HEK293 (cell line): ENCODE data around the gene NEFH.

Experiments used
- CTCF ChIA-PET: fragments of 350-600 bp; formaldehyde crosslinking; extraction: SDS; loops from one replicate; lab custom pipeline; 2021; ENCODE audit warnings: antibody characterized with exemption; lab: Yijun Ruan, JAX
- POLR2A ChIA-PET: fragments of 300-600 bp; formaldehyde crosslinking; extraction: SDS; loops from one replicate; lab custom pipeline; 2020; ENCODE audit warnings: antibody characterized with exemption, inconsistent platforms; lab: Yijun Ruan, JAX
- H3K27ac ChIP-seq: fragments of 200-500 bp; sonication (Bioruptor generic); 2 replicates; pipeline ENCODE4 v1.5.1; 2014; ENCODE audit warnings: low read depth, low read length, control low read depth, inconsistent platforms; ENCODE audit errors: extremely low read depth
- H3K36me3 ChIP-seq, 2 experiments: fragments of 200-500 bp in 1 of 2; sonication (Bioruptor generic) in 1 of 2; 1 replicate in 1 of 2; 2 replicates in 1 of 2; pipeline ENCODE4 v1.5.1; 2014 to 2017; ENCODE audit warnings: inconsistent platforms in 2 of 2, low read length in 2 of 2; ENCODE audit not compliant: control insufficient read depth in 2 of 2, insufficient read depth in 1 of 2
- H3K4me1 ChIP-seq: fragments of 200-500 bp; sonication (Bioruptor generic); 2 replicates; pipeline ENCODE4 v1.5.1; 2014; ENCODE audit warnings: mild to moderate bottlenecking, low read length, inconsistent platforms; ENCODE audit not compliant: control insufficient read depth, insufficient read depth
- H3K4me3 ChIP-seq: 2 replicates; pipeline ENCODE4 v1.5.1; 2011; ENCODE audit warnings: low read depth, mild to moderate bottlenecking, control low read depth, low read length, moderate library complexity
- H3K9me3 ChIP-seq: fragments of 200-500 bp; sonication (Bioruptor generic); 2 replicates; pipeline ENCODE4 v1.5.1; 2014; ENCODE audit warnings: low read depth, low read length, inconsistent platforms; ENCODE audit not compliant: control insufficient read depth, insufficient read depth
- BCL11B ChIP-seq: fragments of 450-650 bp; formaldehyde crosslinking; IDR thresholded peaks from 2 replicates; pipeline ENCODE4 v1.5.1; 2016; ENCODE audit warnings: low read depth, missing biosample characterization, missing genetic modification characterization
- GFI1B ChIP-seq: fragments of 450-650 bp; formaldehyde crosslinking; IDR thresholded peaks from 2 replicates; pipeline ENCODE4 v1.5.1; 2016; ENCODE audit warnings: missing biosample characterization, missing genetic modification characterization
- GLIS1 ChIP-seq: fragments of 450-650 bp; formaldehyde crosslinking; IDR thresholded peaks from 2 replicates; pipeline ENCODE4 v1.5.1; 2016; ENCODE audit warnings: missing biosample characterization, missing genetic modification characterization
- KLF16 ChIP-seq: fragments of 450-650 bp; formaldehyde crosslinking; IDR thresholded peaks from 2 replicates; pipeline ENCODE4 v1.5.1; 2017; ENCODE audit warnings: missing biosample characterization, missing genetic modification characterization
- ZIC2 ChIP-seq: fragments of 450-650 bp; formaldehyde crosslinking; IDR thresholded peaks from 2 replicates; pipeline ENCODE4 v1.5.1; 2016; ENCODE audit warnings: missing biosample characterization, missing genetic modification characterization
- ZNF112 ChIP-seq: fragments of 450-650 bp; formaldehyde crosslinking; IDR thresholded peaks from 2 replicates; pipeline ENCODE4 v1.5.0; 2017; ENCODE audit warnings: missing biosample characterization, missing genetic modification characterization
- ZNF114 ChIP-seq: fragments of 450-650 bp; formaldehyde crosslinking; IDR thresholded peaks from 2 replicates; pipeline ENCODE4 v1.5.0; 2017; ENCODE audit warnings: missing biosample characterization, missing genetic modification characterization
- ZNF223 ChIP-seq: fragments of 450-650 bp; formaldehyde crosslinking; IDR thresholded peaks from 2 replicates; pipeline ENCODE4 v1.5.1; 2016; ENCODE audit warnings: missing biosample characterization, missing genetic modification characterization
- ZNF366 ChIP-seq: fragments of 450-650 bp; formaldehyde crosslinking; conservative IDR thresholded peaks from 2 replicates; pipeline ENCODE4 v1.5.1; 2016; ENCODE audit warnings: missing biosample characterization, missing genetic modification characterization
- ZNF433 ChIP-seq: fragments of 450-650 bp; formaldehyde crosslinking; IDR thresholded peaks from 2 replicates; pipeline ENCODE4 v1.5.1; 2016; ENCODE audit warnings: missing biosample characterization, missing genetic modification characterization, low read depth
- ZNF549 ChIP-seq: fragments of 450-650 bp; IDR thresholded peaks from 2 replicates; pipeline ENCODE4 v1.5.1; 2018; ENCODE audit warnings: missing biosample characterization, missing genetic modification characterization, mild to moderate bottlenecking, inconsistent platforms, moderate library complexity
- ZNF600 ChIP-seq: fragments of 450-650 bp; formaldehyde crosslinking; IDR thresholded peaks from 2 replicates; pipeline ENCODE4 v1.5.1; 2016; ENCODE audit warnings: missing biosample characterization, missing genetic modification characterization
- ZNF624 ChIP-seq: fragments of 450-650 bp; formaldehyde crosslinking; IDR thresholded peaks from 2 replicates; pipeline ENCODE4 v1.5.1; 2017; ENCODE audit warnings: missing biosample characterization, missing genetic modification characterization
- ZNF626 ChIP-seq: fragments of 450-650 bp; sonication (Bioruptor Pico); formaldehyde crosslinking; IDR thresholded peaks from 2 replicates; pipeline ENCODE4 v1.5.1; 2018; ENCODE audit warnings: missing biosample characterization, missing genetic modification characterization, inconsistent platforms
- ZNF660 ChIP-seq: fragments of 450-650 bp; IDR thresholded peaks from 2 replicates; pipeline ENCODE4 v1.5.1; 2018; ENCODE audit warnings: missing biosample characterization, mild to moderate bottlenecking, missing genetic modification characterization
- ZNF776 ChIP-seq: fragments of 450-650 bp; formaldehyde crosslinking; IDR thresholded peaks from 2 replicates; pipeline ENCODE4 v1.5.0; 2017; ENCODE audit warnings: missing biosample characterization, missing genetic modification characterization, borderline replicate concordance
- ZSCAN30 ChIP-seq: fragments of 450-650 bp; IDR thresholded peaks from 2 replicates; pipeline ENCODE4 v1.5.1; 2018; ENCODE audit warnings: missing biosample characterization, mild to moderate bottlenecking, missing genetic modification characterization, moderate library complexity
- TF ChIP-seq, protein P1 (sequence below): fragments of 450-650 bp; formaldehyde crosslinking; IDR thresholded peaks from 2 replicates; pipeline ENCODE4 v1.5.1; 2017; ENCODE audit warnings: missing biosample characterization, mild to moderate bottlenecking, missing genetic modification characterization, moderate library complexity
- TF ChIP-seq, protein P2 (sequence below): IDR thresholded peaks from 2 replicates; pipeline ENCODE4 v1.6.1; 2011; ENCODE audit warnings: mild to moderate bottlenecking, low read depth, low read length, borderline replicate concordance
- TF ChIP-seq, protein P3 (sequence below): fragments of 450-650 bp; formaldehyde crosslinking; IDR thresholded peaks from 2 replicates; pipeline ENCODE4 v1.5.1; 2016; ENCODE audit warnings: missing biosample characterization, missing genetic modification characterization
- TF ChIP-seq, protein P4 (sequence below): fragments of 450-650 bp; formaldehyde crosslinking; IDR thresholded peaks from 2 replicates; pipeline ENCODE4 v1.5.1; 2016; ENCODE audit warnings: missing biosample characterization, missing genetic modification characterization
- TF ChIP-seq, protein P5 (sequence below): fragments of 450-650 bp; formaldehyde crosslinking; IDR thresholded peaks from 2 replicates; pipeline ENCODE4 v1.5.1; 2016; ENCODE audit warnings: missing biosample characterization, missing genetic modification characterization
- TF ChIP-seq, protein P6 (sequence below): fragments of 450-650 bp; formaldehyde crosslinking; IDR thresholded peaks from 2 replicates; pipeline ENCODE4 v1.5.1; 2017; ENCODE audit warnings: missing biosample characterization, missing genetic modification characterization
- TF ChIP-seq, protein P7 (sequence below): fragments of 450-650 bp; formaldehyde crosslinking; IDR thresholded peaks from 2 replicates; pipeline ENCODE4 v1.5.1; 2017; ENCODE audit warnings: missing biosample characterization, missing genetic modification characterization

Gene NEFH

DNA sequence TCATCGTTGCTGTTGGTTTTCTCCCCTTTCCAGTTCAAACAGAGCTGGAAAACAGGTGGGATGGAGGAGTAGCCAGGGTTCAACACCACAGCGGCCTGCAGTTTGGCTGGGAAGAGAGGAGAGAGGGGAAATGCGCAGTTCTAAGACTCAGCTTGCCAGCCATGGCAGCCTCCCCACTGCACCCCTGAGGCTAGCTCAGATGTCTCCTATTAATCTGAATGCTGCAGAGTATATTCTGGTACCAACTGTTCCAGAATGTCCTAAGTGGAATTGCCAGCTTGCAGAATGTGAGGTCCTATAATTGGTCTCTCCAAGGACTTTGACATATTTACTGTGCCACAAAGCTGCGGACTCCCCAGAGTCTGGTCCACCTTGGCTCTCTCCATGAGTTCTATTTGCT, 32.0 kb downstream of the NEFH start (continued):
- TF ChIP-seq, protein P1, sequence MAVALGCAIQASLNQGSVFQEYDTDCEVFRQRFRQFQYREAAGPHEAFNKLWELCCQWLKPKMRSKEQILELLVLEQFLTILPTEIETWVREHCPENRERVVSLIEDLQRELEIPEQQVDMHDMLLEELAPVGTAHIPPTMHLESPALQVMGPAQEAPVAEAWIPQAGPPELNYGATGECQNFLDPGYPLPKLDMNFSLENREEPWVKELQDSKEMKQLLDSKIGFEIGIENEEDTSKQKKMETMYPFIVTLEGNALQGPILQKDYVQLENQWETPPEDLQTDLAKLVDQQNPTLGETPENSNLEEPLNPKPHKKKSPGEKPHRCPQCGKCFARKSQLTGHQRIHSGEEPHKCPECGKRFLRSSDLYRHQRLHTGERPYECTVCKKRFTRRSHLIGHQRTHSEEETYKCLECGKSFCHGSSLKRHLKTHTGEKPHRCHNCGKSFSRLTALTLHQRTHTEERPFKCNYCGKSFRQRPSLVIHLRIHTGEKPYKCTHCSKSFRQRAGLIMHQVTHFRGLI (tag by site-specific recombination), result no peak
- TF ChIP-seq ZNF600 (no peak), ZNF366 (tag by site-specific recombination) (no peak), ZNF624 (no peak), GFI1B (tag by site-specific recombination) (no peak), ZNF776 (tag by site-specific recombination) (no peak), ZNF433 (tag by site-specific recombination) (no peak), ZNF549 (tag by site-specific recombination) (no peak), ZIC2 (tag by site-specific recombination) (no peak), ZSCAN30 (tag by site-specific recombination) (no peak), ZNF114 (tag by site-specific recombination) (no peak)
- TF ChIP-seq, protein P2, sequence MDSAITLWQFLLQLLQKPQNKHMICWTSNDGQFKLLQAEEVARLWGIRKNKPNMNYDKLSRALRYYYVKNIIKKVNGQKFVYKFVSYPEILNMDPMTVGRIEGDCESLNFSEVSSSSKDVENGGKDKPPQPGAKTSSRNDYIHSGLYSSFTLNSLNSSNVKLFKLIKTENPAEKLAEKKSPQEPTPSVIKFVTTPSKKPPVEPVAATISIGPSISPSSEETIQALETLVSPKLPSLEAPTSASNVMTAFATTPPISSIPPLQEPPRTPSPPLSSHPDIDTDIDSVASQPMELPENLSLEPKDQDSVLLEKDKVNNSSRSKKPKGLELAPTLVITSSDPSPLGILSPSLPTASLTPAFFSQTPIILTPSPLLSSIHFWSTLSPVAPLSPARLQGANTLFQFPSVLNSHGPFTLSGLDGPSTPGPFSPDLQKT, result no peak
- TF ChIP-seq, protein P3, sequence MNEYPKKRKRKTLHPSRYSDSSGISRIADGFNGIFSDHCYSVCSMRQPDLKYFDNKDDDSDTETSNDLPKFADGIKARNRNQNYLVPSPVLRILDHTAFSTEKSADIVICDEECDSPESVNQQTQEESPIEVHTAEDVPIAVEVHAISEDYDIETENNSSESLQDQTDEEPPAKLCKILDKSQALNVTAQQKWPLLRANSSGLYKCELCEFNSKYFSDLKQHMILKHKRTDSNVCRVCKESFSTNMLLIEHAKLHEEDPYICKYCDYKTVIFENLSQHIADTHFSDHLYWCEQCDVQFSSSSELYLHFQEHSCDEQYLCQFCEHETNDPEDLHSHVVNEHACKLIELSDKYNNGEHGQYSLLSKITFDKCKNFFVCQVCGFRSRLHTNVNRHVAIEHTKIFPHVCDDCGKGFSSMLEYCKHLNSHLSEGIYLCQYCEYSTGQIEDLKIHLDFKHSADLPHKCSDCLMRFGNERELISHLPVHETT (tag by site-specific recombination), result no peak

DNA sequence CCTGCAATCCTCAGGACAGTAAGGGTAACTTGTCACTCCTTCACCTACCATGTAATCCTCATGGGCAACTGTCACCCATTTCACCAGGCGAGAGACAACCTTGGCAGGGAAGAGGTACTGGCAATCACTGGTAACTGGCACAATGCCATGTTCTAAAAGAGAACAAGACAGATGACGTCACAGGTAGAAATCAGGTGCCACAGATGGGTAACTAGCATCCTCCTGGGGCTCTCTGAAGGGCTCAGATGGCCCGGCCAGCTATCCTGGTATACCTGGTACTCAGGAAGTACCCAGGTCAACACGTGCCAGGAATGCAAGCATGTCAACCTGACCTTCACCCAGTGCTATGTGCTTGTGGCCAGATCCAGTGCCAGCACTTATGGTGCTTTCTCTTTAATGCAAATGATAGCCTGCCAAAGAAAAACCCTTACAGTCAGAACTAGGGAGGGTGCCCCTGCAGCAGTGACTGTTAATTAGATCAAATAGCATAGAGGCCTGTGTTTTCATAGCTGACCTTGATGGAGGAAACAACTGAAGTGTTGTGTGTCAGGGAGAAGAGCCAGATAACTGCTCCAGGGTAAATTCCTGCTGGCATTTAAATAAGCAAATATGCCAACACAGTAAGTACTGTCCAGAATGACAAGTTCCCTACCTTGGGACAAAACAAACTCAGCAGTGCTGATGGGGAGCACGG, 37.3 kb downstream of the NEFH start:
- H3K27ac ChIP-seq, result no peak overlapping the region
- H3K4me1 ChIP-seq, result no peaks in the 10 kb centered on the region
- ChIA-PET CTCF (no interaction called here), POLR2A (no interaction called here)
- no peaks in the 10 kb centered on the region for H3K9me3 ChIP-seq
- H3K4me3 ChIP-seq, result no peak overlapping the region
- peaks cover 57 to 80% of the 10 kb centered on the region in 2 experiments for H3K36me3 ChIP-seq
- no peak for TF ChIP-seq ZNF626 (tag by site-specific recombination)
- TF ChIP-seq ZNF112 (tag by site-specific recombination), result no peak
- TF ChIP-seq, protein P4, sequence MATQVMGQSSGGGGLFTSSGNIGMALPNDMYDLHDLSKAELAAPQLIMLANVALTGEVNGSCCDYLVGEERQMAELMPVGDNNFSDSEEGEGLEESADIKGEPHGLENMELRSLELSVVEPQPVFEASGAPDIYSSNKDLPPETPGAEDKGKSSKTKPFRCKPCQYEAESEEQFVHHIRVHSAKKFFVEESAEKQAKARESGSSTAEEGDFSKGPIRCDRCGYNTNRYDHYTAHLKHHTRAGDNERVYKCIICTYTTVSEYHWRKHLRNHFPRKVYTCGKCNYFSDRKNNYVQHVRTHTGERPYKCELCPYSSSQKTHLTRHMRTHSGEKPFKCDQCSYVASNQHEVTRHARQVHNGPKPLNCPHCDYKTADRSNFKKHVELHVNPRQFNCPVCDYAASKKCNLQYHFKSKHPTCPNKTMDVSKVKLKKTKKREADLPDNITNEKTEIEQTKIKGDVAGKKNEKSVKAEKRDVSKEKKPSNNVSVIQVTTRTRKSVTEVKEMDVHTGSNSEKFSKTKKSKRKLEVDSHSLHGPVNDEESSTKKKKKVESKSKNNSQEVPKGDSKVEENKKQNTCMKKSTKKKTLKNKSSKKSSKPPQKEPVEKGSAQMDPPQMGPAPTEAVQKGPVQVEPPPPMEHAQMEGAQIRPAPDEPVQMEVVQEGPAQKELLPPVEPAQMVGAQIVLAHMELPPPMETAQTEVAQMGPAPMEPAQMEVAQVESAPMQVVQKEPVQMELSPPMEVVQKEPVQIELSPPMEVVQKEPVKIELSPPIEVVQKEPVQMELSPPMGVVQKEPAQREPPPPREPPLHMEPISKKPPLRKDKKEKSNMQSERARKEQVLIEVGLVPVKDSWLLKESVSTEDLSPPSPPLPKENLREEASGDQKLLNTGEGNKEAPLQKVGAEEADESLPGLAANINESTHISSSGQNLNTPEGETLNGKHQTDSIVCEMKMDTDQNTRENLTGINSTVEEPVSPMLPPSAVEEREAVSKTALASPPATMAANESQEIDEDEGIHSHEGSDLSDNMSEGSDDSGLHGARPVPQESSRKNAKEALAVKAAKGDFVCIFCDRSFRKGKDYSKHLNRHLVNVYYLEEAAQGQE (tag by site-specific recombination), result no peak
- TF ChIP-seq ZNF660, result no peak
- TF ChIP-seq, protein P5, sequence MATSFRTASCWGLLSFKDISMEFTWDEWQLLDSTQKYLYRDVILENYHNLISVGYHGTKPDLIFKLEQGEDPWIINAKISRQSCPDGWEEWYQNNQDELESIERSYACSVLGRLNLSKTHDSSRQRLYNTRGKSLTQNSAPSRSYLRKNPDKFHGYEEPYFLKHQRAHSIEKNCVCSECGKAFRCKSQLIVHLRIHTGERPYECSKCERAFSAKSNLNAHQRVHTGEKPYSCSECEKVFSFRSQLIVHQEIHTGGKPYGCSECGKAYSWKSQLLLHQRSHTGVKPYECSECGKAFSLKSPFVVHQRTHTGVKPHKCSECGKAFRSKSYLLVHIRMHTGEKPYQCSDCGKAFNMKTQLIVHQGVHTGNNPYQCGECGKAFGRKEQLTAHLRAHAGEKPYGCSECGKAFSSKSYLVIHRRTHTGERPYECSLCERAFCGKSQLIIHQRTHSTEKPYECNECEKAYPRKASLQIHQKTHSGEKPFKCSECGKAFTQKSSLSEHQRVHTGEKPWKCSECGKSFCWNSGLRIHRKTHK (tag by site-specific recombination), result no peak
- TF ChIP-seq ZNF624, result no peak
- TF ChIP-seq BCL11B (tag by site-specific recombination), result no peak
- TF ChIP-seq ZNF223 (tag by site-specific recombination), result no peak
- TF ChIP-seq, protein P6, sequence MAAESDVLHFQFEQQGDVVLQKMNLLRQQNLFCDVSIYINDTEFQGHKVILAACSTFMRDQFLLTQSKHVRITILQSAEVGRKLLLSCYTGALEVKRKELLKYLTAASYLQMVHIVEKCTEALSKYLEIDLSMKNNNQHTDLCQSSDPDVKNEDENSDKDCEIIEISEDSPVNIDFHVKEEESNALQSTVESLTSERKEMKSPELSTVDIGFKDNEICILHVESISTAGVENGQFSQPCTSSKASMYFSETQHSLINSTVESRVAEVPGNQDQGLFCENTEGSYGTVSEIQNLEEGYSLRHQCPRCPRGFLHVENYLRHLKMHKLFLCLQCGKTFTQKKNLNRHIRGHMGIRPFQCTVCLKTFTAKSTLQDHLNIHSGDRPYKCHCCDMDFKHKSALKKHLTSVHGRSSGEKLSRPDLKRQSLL (tag by site-specific recombination), result no peak
- no peak for TF ChIP-seq GLIS1
- TF ChIP-seq, protein P7, sequence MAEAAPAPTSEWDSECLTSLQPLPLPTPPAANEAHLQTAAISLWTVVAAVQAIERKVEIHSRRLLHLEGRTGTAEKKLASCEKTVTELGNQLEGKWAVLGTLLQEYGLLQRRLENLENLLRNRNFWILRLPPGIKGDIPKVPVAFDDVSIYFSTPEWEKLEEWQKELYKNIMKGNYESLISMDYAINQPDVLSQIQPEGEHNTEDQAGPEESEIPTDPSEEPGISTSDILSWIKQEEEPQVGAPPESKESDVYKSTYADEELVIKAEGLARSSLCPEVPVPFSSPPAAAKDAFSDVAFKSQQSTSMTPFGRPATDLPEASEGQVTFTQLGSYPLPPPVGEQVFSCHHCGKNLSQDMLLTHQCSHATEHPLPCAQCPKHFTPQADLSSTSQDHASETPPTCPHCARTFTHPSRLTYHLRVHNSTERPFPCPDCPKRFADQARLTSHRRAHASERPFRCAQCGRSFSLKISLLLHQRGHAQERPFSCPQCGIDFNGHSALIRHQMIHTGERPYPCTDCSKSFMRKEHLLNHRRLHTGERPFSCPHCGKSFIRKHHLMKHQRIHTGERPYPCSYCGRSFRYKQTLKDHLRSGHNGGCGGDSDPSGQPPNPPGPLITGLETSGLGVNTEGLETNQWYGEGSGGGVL (tag by site-specific recombination), result no peak
- no peak for TF ChIP-seq KLF16
